SK-N-SH (cell line): ENCODE measurements around the gene LRMDA. TPM values are rescaled to one million over a fixed set of nuclear protein-coding genes. Genes with fewer than 3 reads are reported as not detected.

Source experiments
- CTCF ChIA-PET: fragments of 300-600, 350-600 bp; formaldehyde crosslinking; extraction: SDS; loops from one replicate; lab custom pipeline; 2021; lab: Yijun Ruan, JAX
- POLR2A ChIA-PET: fragments of 350-600 bp; sonication (Branson Sonifier 250); formaldehyde crosslinking; extraction: SDS; loops from one replicate; lab custom pipeline; 2020; ENCODE audit warnings: antibody characterized with exemption, inconsistent platforms; lab: Yijun Ruan, JAX
- DNase-seq: peaks from one replicate; pipeline ENCODE4 v3.0.0; 2012
- H2AFZ ChIP-seq: fragments of 200-600 bp; sonication (generic); 2 replicates; pipeline ENCODE4 v1.8.1; 2016; ENCODE audit warnings: antibody characterized with exemption, mild to moderate bottlenecking, low read depth
- H3F3A ChIP-seq: fragments of 200-600 bp; sonication (generic); replicated peaks from 2 replicates; pipeline ENCODE3; 2016; ENCODE audit warnings: antibody characterized with exemption, mild to moderate bottlenecking; ENCODE audit not compliant: insufficient read depth
- H3K27ac ChIP-seq, 2 experiments: fragments of 200-500 bp in 1 of 2; fragments of 200-600 bp in 1 of 2; sonication (Bioruptor generic) in 1 of 2; sonication (generic), shearing (Covaris generic) in 1 of 2; 2 replicates each; pipeline versions ENCODE4 v1.5.1 to v1.6.1; 2014 to 2016; ENCODE audit warnings: low read depth in 2 of 2, inconsistent platforms in 1 of 2, low read length in 1 of 2, mild to moderate bottlenecking in 1 of 2, mixed read lengths in 1 of 2
- H3K27me3 ChIP-seq: fragments of 200-600 bp; sonication (generic), shearing (Covaris generic); 2 replicates; pipeline ENCODE4 v1.6.1; 2016; ENCODE audit warnings: mixed run types; ENCODE audit not compliant: insufficient read depth
- H3K36me3 ChIP-seq, 2 experiments: fragments of 200-500 bp in 1 of 2; fragments of 200-600 bp in 1 of 2; sonication (Bioruptor generic) in 1 of 2; sonication (generic) in 1 of 2; replicated peaks in 1 of 2; 2 replicates each; pipeline versions ENCODE3 to v1.5.1; 2014 to 2016; ENCODE audit warnings: low read length in 1 of 2, mild to moderate bottlenecking in 1 of 2; ENCODE audit not compliant: insufficient read depth in 2 of 2, control insufficient read depth in 1 of 2
- H3K4me1 ChIP-seq, 2 experiments: fragments of 200-500 bp in 1 of 2; fragments of 200-600 bp in 1 of 2; sonication (Bioruptor generic) in 1 of 2; sonication (generic), shearing (Covaris generic) in 1 of 2; 2 replicates each; pipeline versions ENCODE4 v1.5.1 to v1.6.1; 2014 to 2016; ENCODE audit warnings: low read depth in 1 of 2, low read length in 1 of 2, mixed run types in 1 of 2; ENCODE audit not compliant: insufficient read depth in 2 of 2, control insufficient read depth in 1 of 2
- H3K4me2 ChIP-seq: fragments of 200-600 bp; sonication (generic), shearing (Covaris generic); 2 replicates; pipeline ENCODE4 v1.6.1; 2017; ENCODE audit warnings: mixed run types
- H3K4me3 ChIP-seq, 2 experiments: fragments of 200-500 bp in 1 of 2; fragments of 200-600 bp in 1 of 2; sonication (Bioruptor generic) in 1 of 2; sonication (generic), shearing (Covaris generic) in 1 of 2; 2 replicates each; pipeline versions ENCODE4 v1.5.1 to v1.8.1; 2014 to 2016; ENCODE audit warnings: low read depth in 2 of 2, inconsistent platforms in 1 of 2, low read length in 1 of 2, mild to moderate bottlenecking in 1 of 2, mixed read lengths in 1 of 2, moderate library complexity in 1 of 2
- H3K79me2 ChIP-seq: fragments of 200-600 bp; sonication (generic); 2 replicates; pipeline ENCODE4 v1.8.1; 2017; ENCODE audit warnings: mild to moderate bottlenecking; ENCODE audit not compliant: insufficient read depth
- H3K9ac ChIP-seq: fragments of 200-600 bp; sonication (generic); 2 replicates; pipeline ENCODE4 v1.6.1; 2017; ENCODE audit warnings: mixed run types
- H3K9me2 ChIP-seq: fragments of 200-600 bp; sonication (generic); 2 replicates; pipeline ENCODE4 v1.6.1; 2017; ENCODE audit warnings: mixed run types
- H3K9me3 ChIP-seq: fragments of 200-600 bp; sonication (generic); 2 replicates; pipeline ENCODE4 v1.6.1; 2017; ENCODE audit warnings: mixed run types, mild to moderate bottlenecking, moderate library complexity
- H4K20me1 ChIP-seq: fragments of 200-600 bp; sonication (generic); 2 replicates; pipeline ENCODE4 v1.6.1; 2017; ENCODE audit warnings: mild to moderate bottlenecking, mixed run types; ENCODE audit not compliant: insufficient read depth
- EZH2phosphoT487 ChIP-seq: fragments of 200-600 bp; sonication (generic); IDR thresholded peaks from 2 replicates; pipeline ENCODE4 v1.6.1; 2017; ENCODE audit warnings: low read depth, mixed run types, mild to moderate bottlenecking, antibody characterized with exemption, moderate library complexity, borderline replicate concordance
- FOXJ3 ChIP-seq: sonication (generic); formaldehyde crosslinking; IDR thresholded peaks from 2 replicates; pipeline ENCODE4 v1.5.1; 2020; ENCODE audit warnings: mild to moderate bottlenecking, missing genetic modification reagents
- FOXM1 ChIP-seq: IDR thresholded peaks from 2 replicates; pipeline ENCODE4 v1.4.0; 2012; ENCODE audit warnings: low read depth, mild to moderate bottlenecking
- GABPA ChIP-seq: IDR thresholded peaks from 2 replicates; pipeline ENCODE4 v1.4.0; 2012; ENCODE audit warnings: low read depth, mild to moderate bottlenecking
- JUND ChIP-seq: IDR thresholded peaks from 2 replicates; pipeline ENCODE4 v1.4.0; 2012
- MXI1 ChIP-seq: IDR thresholded peaks from 2 replicates; pipeline ENCODE4 v1.6.1; 2012; ENCODE audit warnings: mild to moderate bottlenecking, low read depth, low read length, improper control_type of control experiment
- NRF1 ChIP-seq: IDR thresholded peaks from 2 replicates; pipeline ENCODE4 v1.6.1; 2012; ENCODE audit warnings: low read depth, mild to moderate bottlenecking, low read length
- RAD21 ChIP-seq: IDR thresholded peaks from 2 replicates; pipeline ENCODE4 v1.6.1; 2012; ENCODE audit warnings: mild to moderate bottlenecking, low read length
- RCOR1 ChIP-seq: fragments of 150-350 bp; IDR thresholded peaks from 2 replicates; pipeline ENCODE4 v1.6.1; 2017; ENCODE audit warnings: antibody characterized with exemption, low read length
- RXRA ChIP-seq: IDR thresholded peaks from 2 replicates; pipeline ENCODE4 v1.4.0; 2012; ENCODE audit warnings: low read depth, mild to moderate bottlenecking, borderline replicate concordance
- SMC3 ChIP-seq: IDR thresholded peaks from 2 replicates; pipeline ENCODE4 v1.6.1; 2012; ENCODE audit warnings: low read depth, low read length, improper control_type of control experiment
- TAF1 ChIP-seq: IDR thresholded peaks from 2 replicates; pipeline ENCODE4 v1.6.1; 2012; ENCODE audit warnings: low read depth, mild to moderate bottlenecking, low read length, moderate library complexity, borderline replicate concordance
- TCF12 ChIP-seq: IDR thresholded peaks from 2 replicates; pipeline ENCODE4 v1.4.0; 2012
- YY1 ChIP-seq: IDR thresholded peaks from 2 replicates; pipeline ENCODE4 v1.4.0; 2012; ENCODE audit warnings: low read depth, mild to moderate bottlenecking
- WGBS: methylation state at CpG from one replicate; pipeline ENCODE4 v1.1.6; 2017; ENCODE audit warnings: low lambda C conversion rate; 5-methylcytosine and 5-hydroxymethylcytosine counted together
- polyA plus RNA-seq, 3 experiments: library from polyadenylated mRNA; depleted of rRNA; stranded (reverse); fragments of >200 nt; gene quantifications; 2 replicates each; pipeline ENCODE4 v1.2.3, GENCODE V29; 2012
- TF ChIP-seq, protein P1 (sequence below): fragments of 200-600 bp; sonication (generic); IDR thresholded peaks from 2 replicates; pipeline ENCODE4 v1.6.1; 2017; ENCODE audit warnings: antibody characterized with exemption, mild to moderate bottlenecking, moderate library complexity

Gene LRMDA
- polyA plus RNA-seq, 1 of the 3 experiments (the other 2 are of a cell fraction): 0.95 TPM

DNA sequence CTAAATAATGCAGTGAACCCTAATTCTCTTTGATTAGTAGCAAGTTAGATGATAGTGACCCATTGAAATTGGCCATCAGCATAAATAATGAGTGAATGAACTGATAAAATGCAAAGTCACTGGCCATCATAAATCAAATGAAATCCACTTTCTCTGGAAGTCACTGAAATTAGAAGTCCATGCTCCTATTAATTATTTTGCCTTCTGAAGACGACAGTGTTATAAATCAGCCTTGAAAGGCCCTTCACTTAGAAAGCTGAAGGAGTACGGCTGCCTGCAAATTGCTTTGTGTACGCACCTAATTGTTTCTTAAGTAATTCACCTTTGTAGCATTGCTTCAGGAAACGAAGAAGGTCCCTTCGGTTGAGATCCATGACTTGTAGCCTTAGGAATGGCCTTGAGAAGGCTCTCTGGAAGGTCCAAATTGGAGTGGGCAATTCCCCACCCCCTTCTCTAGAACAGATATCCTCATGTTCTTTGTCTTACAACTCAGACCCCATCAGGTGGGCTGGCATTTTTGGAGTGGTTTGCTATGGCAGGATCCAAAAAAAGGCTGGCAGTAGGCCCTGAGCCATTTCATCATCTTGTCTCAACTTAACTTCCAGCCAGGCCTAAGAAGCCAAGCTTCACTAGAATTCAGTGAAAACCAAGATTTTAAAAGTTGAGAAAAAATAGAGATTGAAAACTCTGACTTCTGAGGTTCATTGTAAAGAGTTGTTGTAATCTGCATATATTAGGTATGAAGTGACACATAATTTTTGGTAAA lies 420.3 kb downstream of the LRMDA start:
- Histone ChIP-seq H3K4me2 (no peak overlapping the region), H3K9ac (no peak overlapping the region), H3K27me3 (no peaks in the 10 kb centered on the region), H3K4me3 (no peak overlapping the region), H3K36me3 (no peaks in the 10 kb centered on the region), H3F3A (no peaks in the 10 kb centered on the region), H3K9me2 (no peaks in the 10 kb centered on the region), H3K9me3 (no peaks in the 10 kb centered on the region), H2AFZ (no peak overlapping the region), H3K27ac (no peak overlapping the region), H3K79me2 (no peaks in the 10 kb centered on the region), H3K4me1 (no peaks in the 10 kb centered on the region), H4K20me1 (no peaks in the 10 kb centered on the region)
- TF ChIP-seq RAD21 (no peak), TCF12 (no peak), SMC3 (no peak), FOXM1 (no peak), GABPA (no peak), FOXJ3 (no peak), RXRA (no peak), MXI1 (no peak), YY1 (no peak)
- 81% methylated on average over 5 of the region's 5 CpGs for WGBS
- CTCF ChIA-PET: interaction anchor here (1.1 kb wide), 1 partner anchor 9 kb away, joined by 3 read pairs; no protein-coding TSS in a partner anchor
- POLR2A ChIA-PET: no interaction called here
- DNase-seq: no peak

DNA sequence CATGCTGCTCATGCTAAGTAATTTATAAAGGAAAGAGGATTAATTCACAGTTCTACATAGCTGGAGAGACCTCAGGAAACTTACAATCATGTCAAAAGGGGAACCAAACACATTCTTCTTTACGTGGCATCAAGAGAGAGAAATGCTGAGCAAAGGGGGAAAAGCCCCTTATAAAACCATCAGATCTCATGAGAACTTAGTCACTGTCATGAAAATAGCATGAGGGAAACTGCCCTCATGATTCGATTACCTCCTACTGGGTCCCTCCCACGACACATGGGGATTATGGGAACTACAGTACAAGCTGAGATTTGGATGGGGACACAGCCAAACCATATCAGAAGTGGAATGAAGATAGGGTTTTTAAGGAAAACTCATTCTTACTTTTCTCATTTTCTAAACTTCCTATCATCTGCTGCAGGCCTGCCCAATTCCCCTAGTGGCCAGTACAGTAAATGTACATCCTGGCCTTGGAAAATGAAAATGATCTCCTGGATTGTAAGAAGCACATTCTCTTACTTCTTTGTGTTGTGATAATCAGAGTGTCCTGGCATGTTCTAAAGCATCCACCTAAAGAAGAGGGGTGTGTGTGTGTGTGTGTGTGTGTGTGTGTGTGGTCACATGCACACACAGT lies 421.5 kb downstream of the LRMDA start:
- Histone ChIP-seq H2AFZ (no peak overlapping the region), H3K9me2 (no peaks in the 10 kb centered on the region), H3K4me1 (no peaks in the 10 kb centered on the region), H3K9me3 (no peaks in the 10 kb centered on the region), H3K4me2 (no peak overlapping the region), H3K27me3 (no peaks in the 10 kb centered on the region), H3K36me3 (no peaks in the 10 kb centered on the region), H3K79me2 (no peaks in the 10 kb centered on the region), H3F3A (no peaks in the 10 kb centered on the region), H3K27ac (no peak overlapping the region), H3K9ac (no peak overlapping the region), H4K20me1 (no peaks in the 10 kb centered on the region), H3K4me3 (no peak overlapping the region)
- CTCF ChIA-PET: interaction anchor here (0.7 to 1.1 kb wide), 3 partner anchors 10 to 183 kb away, joined by 3 read pairs; no protein-coding TSS in a partner anchor
- DNase-seq: no peak
- TF ChIP-seq NRF1 (no peak), TAF1 (no peak), EZH2phosphoT487 (no peak), RCOR1 (no peak), RXRA (no peak), JUND (no peak)
- TF ChIP-seq, protein P1, sequence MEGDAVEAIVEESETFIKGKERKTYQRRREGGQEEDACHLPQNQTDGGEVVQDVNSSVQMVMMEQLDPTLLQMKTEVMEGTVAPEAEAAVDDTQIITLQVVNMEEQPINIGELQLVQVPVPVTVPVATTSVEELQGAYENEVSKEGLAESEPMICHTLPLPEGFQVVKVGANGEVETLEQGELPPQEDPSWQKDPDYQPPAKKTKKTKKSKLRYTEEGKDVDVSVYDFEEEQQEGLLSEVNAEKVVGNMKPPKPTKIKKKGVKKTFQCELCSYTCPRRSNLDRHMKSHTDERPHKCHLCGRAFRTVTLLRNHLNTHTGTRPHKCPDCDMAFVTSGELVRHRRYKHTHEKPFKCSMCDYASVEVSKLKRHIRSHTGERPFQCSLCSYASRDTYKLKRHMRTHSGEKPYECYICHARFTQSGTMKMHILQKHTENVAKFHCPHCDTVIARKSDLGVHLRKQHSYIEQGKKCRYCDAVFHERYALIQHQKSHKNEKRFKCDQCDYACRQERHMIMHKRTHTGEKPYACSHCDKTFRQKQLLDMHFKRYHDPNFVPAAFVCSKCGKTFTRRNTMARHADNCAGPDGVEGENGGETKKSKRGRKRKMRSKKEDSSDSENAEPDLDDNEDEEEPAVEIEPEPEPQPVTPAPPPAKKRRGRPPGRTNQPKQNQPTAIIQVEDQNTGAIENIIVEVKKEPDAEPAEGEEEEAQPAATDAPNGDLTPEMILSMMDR: peak; percentile 45
- POLR2A ChIA-PET: no interaction called here
- 61% methylated on average over 3 of the region's 3 CpGs for WGBS
